Measurements from ENCODE around the gene DOCK10.

DOCK10 gene

DNA sequence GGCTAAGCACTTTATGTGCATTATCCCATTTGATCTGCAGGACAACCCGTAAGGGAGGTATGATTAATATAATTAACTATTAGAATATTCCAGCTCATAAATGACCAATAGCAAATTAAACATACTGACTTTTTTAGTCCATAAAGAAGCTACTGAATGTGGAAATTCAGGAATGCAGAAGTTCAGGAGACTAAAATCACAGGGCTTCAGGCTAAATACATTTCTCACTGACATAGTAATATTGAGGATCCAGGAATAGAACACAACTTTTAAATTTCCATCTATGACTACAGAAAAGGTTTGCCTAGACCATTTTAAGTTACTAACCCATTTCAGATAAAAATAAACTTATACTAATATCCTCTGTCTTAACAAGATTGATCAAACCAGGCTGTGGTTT is 228.7 kb downstream of the DOCK10 start:
- TF ChIP-seq, protein P1, sequence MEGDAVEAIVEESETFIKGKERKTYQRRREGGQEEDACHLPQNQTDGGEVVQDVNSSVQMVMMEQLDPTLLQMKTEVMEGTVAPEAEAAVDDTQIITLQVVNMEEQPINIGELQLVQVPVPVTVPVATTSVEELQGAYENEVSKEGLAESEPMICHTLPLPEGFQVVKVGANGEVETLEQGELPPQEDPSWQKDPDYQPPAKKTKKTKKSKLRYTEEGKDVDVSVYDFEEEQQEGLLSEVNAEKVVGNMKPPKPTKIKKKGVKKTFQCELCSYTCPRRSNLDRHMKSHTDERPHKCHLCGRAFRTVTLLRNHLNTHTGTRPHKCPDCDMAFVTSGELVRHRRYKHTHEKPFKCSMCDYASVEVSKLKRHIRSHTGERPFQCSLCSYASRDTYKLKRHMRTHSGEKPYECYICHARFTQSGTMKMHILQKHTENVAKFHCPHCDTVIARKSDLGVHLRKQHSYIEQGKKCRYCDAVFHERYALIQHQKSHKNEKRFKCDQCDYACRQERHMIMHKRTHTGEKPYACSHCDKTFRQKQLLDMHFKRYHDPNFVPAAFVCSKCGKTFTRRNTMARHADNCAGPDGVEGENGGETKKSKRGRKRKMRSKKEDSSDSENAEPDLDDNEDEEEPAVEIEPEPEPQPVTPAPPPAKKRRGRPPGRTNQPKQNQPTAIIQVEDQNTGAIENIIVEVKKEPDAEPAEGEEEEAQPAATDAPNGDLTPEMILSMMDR (IDR thresholded peaks at IDR 0.05; ENCODE audit: low read depth, low read length, missing control alignments), result no peak
- no peak for DNase-seq (ENCODE audit: extremely low read depth, low read depth)
- H3K4me3 ChIP-seq (replicated peaks; ENCODE audit: low read depth, low read length), result no peak overlapping the region

DNA sequence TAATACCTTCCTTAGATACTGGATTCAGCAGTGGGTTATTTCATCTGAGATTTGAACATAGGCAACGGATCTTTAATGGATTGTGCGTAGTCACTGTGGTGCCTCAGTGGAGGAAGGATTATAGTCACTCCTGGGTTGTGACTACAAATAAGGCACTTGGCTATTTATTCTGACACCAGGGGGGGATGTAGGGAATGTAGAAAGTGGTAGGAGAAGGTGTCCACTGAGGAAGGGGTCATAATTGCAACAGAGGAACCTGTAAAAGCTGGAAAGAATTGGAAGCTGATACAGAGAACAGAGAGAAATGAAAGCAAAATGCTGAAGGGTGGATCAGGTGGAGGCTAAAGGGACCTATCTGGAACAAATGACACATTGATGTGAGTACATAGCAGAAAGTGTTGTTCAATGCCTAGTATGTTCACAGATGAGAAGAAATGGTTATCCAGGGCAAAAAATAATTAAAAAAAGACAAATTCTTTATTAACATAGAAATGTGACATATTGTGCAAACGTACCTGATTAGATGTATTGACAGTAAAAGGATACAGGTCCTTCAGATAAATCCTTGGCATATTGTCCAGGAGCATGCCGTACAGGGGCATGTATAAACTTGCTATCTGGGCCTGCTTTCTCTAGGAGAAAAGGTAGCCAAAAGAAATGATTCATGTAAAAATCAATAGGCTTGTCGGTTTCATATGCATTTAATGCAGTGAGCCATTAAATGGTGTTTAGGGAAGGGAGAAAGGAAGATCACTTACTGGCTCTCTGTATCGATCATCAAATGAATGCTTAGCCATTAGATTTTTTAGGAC is 234.9 kb downstream of the DOCK10 start:
- H3K4me3 ChIP-seq (replicated peaks; ENCODE audit: low read depth, low read length), result no peak overlapping the region
- DNase-seq (ENCODE audit: extremely low read depth, low read depth), result no peak
- TF ChIP-seq, protein P1 (IDR thresholded peaks at IDR 0.05; ENCODE audit: low read depth, low read length, missing control alignments), result no peak

DNA sequence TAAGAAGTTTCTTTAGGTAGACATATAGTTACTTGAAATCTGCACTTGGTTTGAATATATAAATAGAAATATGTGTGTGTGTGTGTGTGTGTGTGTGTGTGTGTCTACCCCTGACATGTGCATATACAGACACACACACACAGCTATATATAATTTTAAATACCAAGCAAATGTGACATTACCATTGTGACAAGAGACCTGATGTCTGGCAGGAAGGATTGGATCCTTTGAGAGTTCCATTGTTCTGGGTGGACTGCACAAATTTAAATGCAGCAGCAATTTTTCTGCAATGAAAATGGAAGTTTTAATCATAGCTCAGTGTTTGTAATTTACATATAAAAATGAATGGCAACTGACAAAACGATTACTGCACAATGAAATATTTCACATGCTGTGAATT is 238.3 kb downstream of the DOCK10 start:
- DNase-seq (ENCODE audit: extremely low read depth, low read depth), result no peak
- H3K4me3 ChIP-seq (replicated peaks; ENCODE audit: low read depth, low read length), result no peak overlapping the region
- TF ChIP-seq, protein P1 (IDR thresholded peaks at IDR 0.05; ENCODE audit: low read depth, low read length, missing control alignments), result no peak

DNA sequence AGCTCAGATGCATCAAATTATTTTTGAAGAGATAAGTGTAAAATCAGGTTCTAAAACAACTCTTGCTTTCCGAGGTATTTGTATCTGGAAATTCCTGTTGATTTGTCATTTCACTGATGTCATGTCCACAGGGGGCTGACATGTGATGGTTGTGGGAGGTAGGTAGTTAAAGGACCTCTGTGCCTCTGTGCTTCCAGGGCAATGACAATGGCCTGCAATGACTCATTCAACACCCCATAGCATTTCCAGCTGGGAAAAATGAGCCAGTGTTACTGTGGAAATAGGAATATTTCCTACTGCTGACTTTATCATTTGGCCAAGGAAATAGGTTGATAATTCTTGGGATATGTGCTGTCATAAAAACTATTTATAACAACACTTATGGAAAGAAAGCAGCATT is 239.9 kb downstream of the DOCK10 start:
- TF ChIP-seq, protein P1 (IDR thresholded peaks at IDR 0.05; ENCODE audit: low read depth, low read length, missing control alignments), result no peak
- no peak overlapping the region for H3K4me3 ChIP-seq (replicated peaks; ENCODE audit: low read depth, low read length)
- no peak for DNase-seq (ENCODE audit: extremely low read depth, low read depth)

DNA sequence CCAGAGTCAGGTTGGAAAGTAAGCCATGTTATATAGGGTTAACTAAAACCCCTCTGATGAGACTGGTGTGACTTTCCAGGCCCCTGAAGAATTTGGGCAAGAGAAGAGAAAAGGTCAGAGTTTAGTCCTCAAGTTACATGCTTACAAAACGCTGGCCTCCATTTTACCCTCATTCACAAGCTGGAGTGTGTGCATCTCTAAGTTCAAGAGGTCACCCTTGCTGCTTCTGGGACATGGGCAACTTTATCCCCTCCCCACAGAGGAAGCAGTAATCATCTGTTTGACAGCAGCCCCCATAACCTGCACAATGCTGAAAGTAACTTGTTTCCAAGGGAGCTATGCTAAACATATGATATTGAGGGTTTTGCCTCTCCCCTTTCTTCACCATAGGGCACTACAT is 240.9 kb downstream of the DOCK10 start:
- TF ChIP-seq, protein P1 (IDR thresholded peaks at IDR 0.05; ENCODE audit: low read depth, low read length, missing control alignments), result no peak
- no peak for DNase-seq (ENCODE audit: extremely low read depth, low read depth)
- H3K4me3 ChIP-seq (replicated peaks; ENCODE audit: low read depth, low read length), result no peak overlapping the region

DNA sequence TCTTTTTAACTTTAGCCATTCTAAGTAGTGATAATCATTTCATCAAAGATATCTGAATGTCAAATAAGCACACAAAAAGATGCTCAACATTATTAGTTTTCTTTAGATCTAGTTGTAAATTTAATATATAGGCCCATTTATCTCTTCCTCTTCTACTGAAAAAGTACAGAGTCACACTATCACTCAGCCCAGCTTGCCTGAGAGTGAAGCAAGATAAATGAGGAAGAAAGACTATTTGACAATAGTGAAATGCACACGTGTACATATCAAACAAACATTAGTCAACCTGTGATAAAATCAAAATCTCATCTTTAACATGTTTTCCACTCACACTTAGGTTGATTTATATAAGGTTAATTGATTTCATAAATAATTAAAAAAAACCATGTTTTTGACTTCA is 242.6 kb downstream of the DOCK10 start:
- TF ChIP-seq, protein P1 (IDR thresholded peaks at IDR 0.05; ENCODE audit: low read depth, low read length, missing control alignments), result no peak
- no peak overlapping the region for H3K4me3 ChIP-seq (replicated peaks; ENCODE audit: low read depth, low read length)
- DNase-seq (ENCODE audit: extremely low read depth, low read depth), result no peak

DNA sequence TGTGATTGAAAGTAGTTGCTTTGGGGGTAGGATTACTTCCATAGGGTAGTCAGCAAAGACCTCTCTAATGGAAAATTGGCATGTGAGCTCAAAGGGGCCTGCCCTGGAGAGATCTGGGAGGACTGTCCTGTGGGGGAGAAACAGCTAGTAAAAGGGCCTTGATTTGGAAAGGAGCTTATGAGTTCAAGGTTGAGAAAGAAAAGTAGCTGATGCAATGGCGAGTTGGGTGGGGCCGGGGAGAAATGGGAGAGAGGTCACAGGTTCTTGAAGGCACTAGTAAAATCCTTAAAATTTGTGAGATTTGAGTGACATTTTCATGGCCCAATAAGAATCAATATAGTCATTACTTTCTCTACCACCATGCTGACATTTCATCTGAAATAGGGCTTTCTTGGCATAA is 244.1 kb downstream of the DOCK10 start:
- TF ChIP-seq, protein P1 (IDR thresholded peaks at IDR 0.05; ENCODE audit: low read depth, low read length, missing control alignments), result no peak
- no peak overlapping the region for H3K4me3 ChIP-seq (replicated peaks; ENCODE audit: low read depth, low read length)
- DNase-seq (ENCODE audit: extremely low read depth, low read depth), result no peak
